GM21390 (cell line): ENCODE results near the gene HES5.

ENCODE experiments used
- ATAC-seq: cut with Tn5 transposase; IDR thresholded peaks from one replicate; pipeline ENCODE4 v1.9.1; 2021; ENCODE audit not compliant: unreplicated experiment

Gene HES5

GRCh38 chr1:2502661-2503553, 27.2 kb downstream of the HES5 start:
- no peak for ATAC-seq

- ATAC-seq = no peak
These were observed 27.9 kb downstream of the HES5 start for GRCh38 chr1:2502210-2502609.

- ATAC-seq = no peak
These were observed 28.3 kb downstream of the HES5 start for GRCh38 chr1:2501820-2502119.

GRCh38 chr1:2501041-2501819, 28.8 kb downstream of the HES5 start:
- no peak for ATAC-seq

- ATAC-seq = no peak
These were observed 30.0 kb downstream of the HES5 start for GRCh38 chr1:2499986-2500596.

GRCh38 chr1:2499260-2499659, 30.8 kb downstream of the HES5 start:
- no peak for ATAC-seq

GRCh38 chr1:2498648-2499047, 31.4 kb downstream of the HES5 start:
- no peak for ATAC-seq

GRCh38 chr1:2497891-2498290, 32.2 kb downstream of the HES5 start:
- no peak for ATAC-seq

GRCh38 chr1:2496746-2497145, 33.3 kb downstream of the HES5 start:
- ATAC-seq = no peak

- ATAC-seq = no peak
These were observed 33.9 kb downstream of the HES5 start for GRCh38 chr1:2496087-2496622.

GRCh38 chr1:2495546-2495945, 34.5 kb downstream of the HES5 start:
- ATAC-seq = no peak

GRCh38 chr1:2495026-2495425, 35.0 kb downstream of the HES5 start:
- ATAC-seq = no peak

- no peak for ATAC-seq
These were observed 35.8 kb downstream of the HES5 start for GRCh38 chr1:2494323-2494693.

- ATAC-seq = no peak
These were observed 36.3 kb downstream of the HES5 start for GRCh38 chr1:2493691-2494322.

GRCh38 chr1:2493218-2493617, 36.8 kb downstream of the HES5 start:
- no peak for ATAC-seq

- ATAC-seq = no peak
These were observed 38.0 kb downstream of the HES5 start for GRCh38 chr1:2492091-2492490.

- no peak for ATAC-seq
These were observed 40.4 kb downstream of the HES5 start for GRCh38 chr1:2489615-2490014.

- ATAC-seq = no peak
These were observed 41.4 kb downstream of the HES5 start for GRCh38 chr1:2488688-2489087.

- no peak for ATAC-seq
These were observed 43.5 kb downstream of the HES5 start for GRCh38 chr1:2486558-2486957.

GRCh38 chr1:2486041-2486440, 44.0 kb downstream of the HES5 start:
- no peak for ATAC-seq

- no peak for ATAC-seq
These were observed 46.1 kb downstream of the HES5 start for GRCh38 chr1:2483970-2484369.
